Trophoblast cell (in vitro differentiated cells and primary cell): ENCODE results near the gene REEP6.
A peak's percentile ranks its signal among the peaks of the same experiment; 100 is the strongest.

ENCODE experiments used
- DNase-seq, 2 donors: peaks; one replicate each; pipeline ENCODE4 v3.0.0-alpha.2; 2016
- H2AFZ ChIP-seq: 2 replicates; pipeline ENCODE4 v1.6.1; 2013; ENCODE audit warnings: low read length, moderate library complexity, mild to moderate bottlenecking; ENCODE audit not compliant: insufficient read depth, poor library complexity
- H2AK5ac ChIP-seq: 2 replicates; pipeline ENCODE4 v1.6.1; 2013; ENCODE audit warnings: mild to moderate bottlenecking, low read length
- H2BK120ac ChIP-seq: 2 replicates; pipeline ENCODE4 v1.6.1; 2013; ENCODE audit warnings: low read length, mild to moderate bottlenecking, moderate library complexity; ENCODE audit not compliant: insufficient read depth, poor library complexity
- H2BK12ac ChIP-seq: 2 replicates; pipeline ENCODE4 v1.6.1; 2013; ENCODE audit warnings: mild to moderate bottlenecking, low read length, moderate library complexity
- H2BK5ac ChIP-seq: 2 replicates; pipeline ENCODE4 v1.6.1; 2013; ENCODE audit warnings: low read length, low read depth, moderate library complexity, mild to moderate bottlenecking; ENCODE audit not compliant: poor library complexity
- H3K14ac ChIP-seq: 2 replicates; pipeline ENCODE4 v1.6.1; 2013; ENCODE audit warnings: mild to moderate bottlenecking, low read length
- H3K18ac ChIP-seq: 2 replicates; pipeline ENCODE4 v1.6.1; 2013; ENCODE audit warnings: mild to moderate bottlenecking, low read length
- H3K23ac ChIP-seq: 2 replicates; pipeline ENCODE4 v1.6.1; 2013; ENCODE audit warnings: low read length
- H3K27ac ChIP-seq: 2 replicates; pipeline ENCODE4 v1.5.1; 2013; ENCODE audit warnings: low read depth, mild to moderate bottlenecking, inconsistent platforms, low read length, moderate library complexity
- H3K27me3 ChIP-seq: 2 replicates; pipeline ENCODE4 v1.6.1; 2013; ENCODE audit warnings: inconsistent platforms, mild to moderate bottlenecking, low read length, moderate library complexity; ENCODE audit not compliant: insufficient read depth
- H3K36me3 ChIP-seq, 2 experiments: 1 replicate in 1 of 2; 2 replicates in 1 of 2; pipeline ENCODE4 v1.6.1; 2013; ENCODE audit warnings: low read length in 2 of 2, mild to moderate bottlenecking in 2 of 2, moderate library complexity in 1 of 2; ENCODE audit not compliant: insufficient read depth in 2 of 2, control insufficient read depth in 1 of 2
- H3K4ac ChIP-seq: 2 replicates; pipeline ENCODE4 v1.6.1; 2013; ENCODE audit warnings: low read depth, mild to moderate bottlenecking, low read length, moderate library complexity
- H3K4me1 ChIP-seq, 2 experiments: 1 replicate in 1 of 2; 2 replicates in 1 of 2; pipeline ENCODE4 v1.6.1; 2013; ENCODE audit warnings: low read length in 2 of 2, mild to moderate bottlenecking in 2 of 2, moderate library complexity in 1 of 2; ENCODE audit not compliant: insufficient read depth in 2 of 2, control insufficient read depth in 1 of 2
- H3K4me2 ChIP-seq: 2 replicates; pipeline ENCODE4 v1.6.1; 2013; ENCODE audit warnings: inconsistent platforms, mild to moderate bottlenecking, low read length, moderate library complexity
- H3K4me3 ChIP-seq: 2 replicates; pipeline ENCODE4 v1.5.1; 2013; ENCODE audit warnings: mild to moderate bottlenecking, low read depth, low read length, inconsistent platforms
- H3K79me1 ChIP-seq: one replicate; pipeline ENCODE4 v1.6.1; 2013; ENCODE audit warnings: low read length
- H3K79me2 ChIP-seq: 2 replicates; pipeline ENCODE4 v1.6.1; 2013; ENCODE audit warnings: low read length, mild to moderate bottlenecking; ENCODE audit not compliant: control insufficient read depth, insufficient read depth, poor library complexity
- H3K9ac ChIP-seq: 2 replicates; pipeline ENCODE4 v1.6.1; 2013; ENCODE audit warnings: mild to moderate bottlenecking, low read length
- H3K9me3 ChIP-seq: 2 replicates; pipeline ENCODE4 v1.6.1; 2013; ENCODE audit warnings: low read depth, mild to moderate bottlenecking, control low read depth, inconsistent platforms, low read length; ENCODE audit not compliant: insufficient read depth
- H4K12ac ChIP-seq: 2 replicates; pipeline ENCODE4 v1.6.1; 2013; ENCODE audit warnings: low read depth, mild to moderate bottlenecking, low read length, moderate library complexity
- H4K8ac ChIP-seq: 2 replicates; pipeline ENCODE4 v1.6.1; 2013; ENCODE audit warnings: low read depth, mild to moderate bottlenecking, low read length, moderate library complexity
- H4K91ac ChIP-seq: one replicate; pipeline ENCODE4 v1.6.1; 2013; ENCODE audit warnings: low read depth, mild to moderate bottlenecking, low read length, moderate library complexity
- WGBS: extraction: QIAGEN DNeasy Blood & Tissue Kit; methylation state at CpG from one replicate; pipeline ENCODE4 v1.1.7; 2013; ENCODE audit warnings: missing lambda C conversion rate; ENCODE audit not compliant: insufficient read length, insufficient coverage; ENCODE audit errors: extremely low coverage; 5-methylcytosine and 5-hydroxymethylcytosine counted together

REEP6 gene

DNA sequence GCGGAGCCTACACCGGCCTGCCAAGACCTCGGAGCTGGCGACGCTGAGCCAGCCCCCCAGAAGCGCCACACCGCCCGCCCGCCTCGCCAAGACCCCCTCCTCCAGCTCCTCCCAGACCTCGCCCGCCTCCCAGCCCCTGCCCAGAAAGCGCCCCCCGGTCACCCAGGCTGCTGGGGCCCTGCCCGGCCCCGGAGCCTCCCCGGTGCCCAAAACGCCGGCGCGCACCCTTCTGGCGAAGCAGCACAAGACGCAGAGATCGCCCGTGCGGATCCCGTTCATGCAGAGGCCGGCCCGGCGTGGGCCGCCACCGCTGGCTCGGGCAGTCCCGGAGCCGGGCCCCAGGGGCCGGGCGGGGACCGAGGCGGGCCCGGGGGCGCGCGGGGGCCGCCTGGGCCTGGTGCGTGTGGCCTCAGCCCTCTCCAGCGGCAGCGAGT, 22.1 kb upstream of the REEP6 start:
- WGBS: no CpG with 5 or more reads among the region's 47 CpGs
- Histone ChIP-seq H4K12ac (no peak overlapping the region), H3K23ac (no peak overlapping the region), H2BK12ac (no peak overlapping the region), H3K4ac (no peak overlapping the region), H2AK5ac (no peak overlapping the region), H3K79me1 (no peaks in the 10 kb centered on the region), H3K9ac (no peak overlapping the region), H4K91ac (no peak overlapping the region), H2BK5ac (no peak overlapping the region), H4K8ac (no peak overlapping the region), H3K27me3 (peaks cover 74% of the 10 kb centered on the region), H3K4me3 (no peak overlapping the region), H3K79me2 (no peaks in the 10 kb centered on the region), H3K4me1 (peaks cover 5 to 19% of the 10 kb centered on the region in 2 experiments), H2AFZ (no peak overlapping the region), H3K9me3 (peaks cover 30% of the 10 kb centered on the region), H3K27ac (no peak overlapping the region), H2BK120ac (no peak overlapping the region), H3K14ac (no peak overlapping the region), H3K4me2 (peak overlapping the region; percentile 39), H3K18ac (no peak overlapping the region), H3K36me3 (no peaks in the 10 kb centered on the region)
- DNase-seq: peak in 1 of 2 donors; percentile 37

DNA sequence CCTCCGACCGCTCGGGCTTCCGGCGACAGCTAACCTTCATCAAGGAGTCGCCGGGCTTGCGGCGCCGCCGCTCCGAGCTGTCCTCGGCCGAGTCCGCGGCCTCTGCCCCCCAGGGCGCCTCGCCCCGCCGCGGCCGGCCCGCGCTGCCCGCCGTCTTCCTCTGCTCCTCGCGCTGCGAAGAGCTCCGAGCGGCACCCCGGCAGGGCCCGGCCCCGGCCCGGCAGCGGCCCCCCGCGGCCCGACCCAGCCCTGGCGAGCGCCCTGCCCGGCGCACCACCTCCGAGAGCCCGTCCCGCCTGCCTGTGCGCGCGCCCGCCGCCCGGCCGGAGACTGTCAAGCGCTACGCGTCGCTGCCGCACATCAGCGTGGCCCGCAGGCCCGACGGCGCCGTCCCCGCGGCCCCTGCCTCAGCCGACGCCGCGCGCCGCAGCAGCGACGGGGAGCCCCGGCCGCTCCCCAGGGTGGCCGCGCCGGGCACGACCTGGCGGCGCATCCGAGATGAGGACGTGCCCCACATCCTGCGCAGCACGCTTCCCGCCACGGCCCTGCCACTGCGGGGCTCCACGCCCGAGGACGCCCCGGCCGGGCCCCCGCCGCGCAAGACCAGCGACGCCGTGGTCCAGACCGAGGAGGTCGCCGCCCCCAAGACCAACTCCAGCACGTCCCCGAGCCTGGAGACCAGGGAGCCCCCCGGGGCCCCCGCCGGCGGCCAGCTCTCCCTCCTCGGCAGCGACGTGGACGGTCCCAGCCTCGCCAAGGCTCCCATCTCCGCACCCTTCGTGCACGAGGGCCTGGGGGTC, 21.5 kb upstream of the REEP6 start:
- no peak overlapping the region for H4K91ac ChIP-seq

DNA sequence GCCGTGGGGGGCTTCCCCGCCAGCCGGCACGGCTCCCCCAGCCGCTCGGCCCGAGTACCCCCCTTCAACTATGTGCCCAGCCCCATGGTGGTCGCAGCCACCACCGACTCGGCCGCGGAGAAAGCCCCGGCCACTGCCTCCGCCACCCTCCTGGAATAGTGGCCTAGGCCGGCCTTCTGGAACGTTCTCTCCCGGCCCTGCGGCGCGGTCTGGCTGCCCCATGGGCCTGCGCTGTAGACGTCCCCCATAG, 21.0 kb upstream of the REEP6 start:
- Histone ChIP-seq H4K8ac (no peak overlapping the region), H3K79me1 (no peaks in the 10 kb centered on the region), H3K23ac (no peak overlapping the region), H3K27ac (no peak overlapping the region), H3K18ac (no peak overlapping the region), H3K4me1 (peaks cover 5 to 19% of the 10 kb centered on the region in 2 experiments), H3K79me2 (no peaks in the 10 kb centered on the region), H3K14ac (no peak overlapping the region), H4K91ac (no peak overlapping the region), H2BK12ac (no peak overlapping the region), H2BK120ac (no peak overlapping the region), H2AFZ (no peak overlapping the region), H3K4ac (no peak overlapping the region), H3K4me3 (no peak overlapping the region), H3K9me3 (peaks cover 29% of the 10 kb centered on the region), H3K9ac (no peak overlapping the region), H3K27me3 (peaks cover 73% of the 10 kb centered on the region), H3K36me3 (peaks cover 3 to 8% of the 10 kb centered on the region in 2 experiments), H2BK5ac (no peak overlapping the region), H3K4me2 (peak overlapping the region; percentile 50), H4K12ac (no peak overlapping the region), H2AK5ac (no peak overlapping the region)
- DNase-seq: no peak
- no CpG with 5 or more reads among the region's 22 CpGs for WGBS

More for the DNA sequence above, 21.5 kb upstream of the REEP6 start:
- WGBS: no CpG with 5 or more reads among the region's 117 CpGs
- Histone ChIP-seq H3K9ac (no peak overlapping the region), H3K27ac (no peak overlapping the region), H2AK5ac (no peak overlapping the region), H3K9me3 (peaks cover 30% of the 10 kb centered on the region), H3K23ac (no peak overlapping the region), H3K27me3 (peaks cover 74% of the 10 kb centered on the region), H2BK120ac (no peak overlapping the region), H3K4me2 (peak overlapping the region; percentile 39), H3K79me1 (no peaks in the 10 kb centered on the region), H4K8ac (no peak overlapping the region), H3K4ac (no peak overlapping the region), H3K36me3 (peaks cover 0 to 3% of the 10 kb centered on the region in 2 experiments), H2AFZ (no peak overlapping the region), H3K4me1 (peaks cover 5 to 19% of the 10 kb centered on the region in 2 experiments), H3K79me2 (no peaks in the 10 kb centered on the region), H2BK5ac (no peak overlapping the region), H3K14ac (no peak overlapping the region), H3K4me3 (no peak overlapping the region), H3K18ac (no peak overlapping the region), H2BK12ac (no peak overlapping the region), H4K12ac (no peak overlapping the region)
- DNase-seq: no peak

DNA sequence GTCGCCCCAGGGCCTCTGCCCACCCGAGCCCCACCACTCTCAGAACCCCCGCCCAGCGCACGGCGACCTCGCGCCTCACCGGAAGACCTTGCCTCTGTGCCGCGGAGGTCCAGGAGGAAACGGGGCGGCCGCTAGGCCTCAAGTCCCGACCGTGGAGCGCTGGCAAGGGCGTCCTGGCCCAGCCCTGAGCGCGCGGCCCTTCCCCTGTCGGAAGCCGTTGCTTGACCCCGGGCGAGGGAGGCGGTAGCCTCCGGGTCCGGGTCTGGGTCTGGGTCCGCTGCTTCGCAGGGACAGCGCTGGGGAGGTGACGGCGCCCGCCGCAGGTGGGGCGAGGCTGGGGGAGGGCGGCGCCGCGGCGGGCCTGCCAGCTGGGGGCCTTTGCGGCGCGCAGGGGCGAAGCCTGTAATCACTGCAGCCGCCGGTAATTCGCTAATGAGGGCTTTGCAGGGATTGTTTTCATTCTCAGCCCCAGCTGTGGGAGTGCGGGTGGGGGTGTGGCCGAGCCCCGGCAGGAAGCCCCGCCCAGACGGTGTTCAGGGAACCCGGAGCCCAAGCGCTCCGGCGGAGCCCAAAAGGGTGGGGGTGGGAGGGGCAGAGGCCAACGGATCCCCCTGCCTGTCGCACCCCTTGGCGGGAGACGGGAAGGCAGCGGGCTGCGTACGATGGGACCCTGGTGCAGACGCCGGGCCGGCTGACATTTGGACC, 20.5 kb upstream of the REEP6 start:
- no peak overlapping the region for H3K23ac ChIP-seq
- peak overlapping the region; percentile 50 for H3K4me2 ChIP-seq
- H3K14ac ChIP-seq: no peak overlapping the region
- no peak overlapping the region for H4K8ac ChIP-seq
- H4K12ac ChIP-seq: no peak overlapping the region
- H3K36me3 ChIP-seq: peaks cover 6 to 11% of the 10 kb centered on the region in 2 experiments
- H3K4ac ChIP-seq: no peak overlapping the region
- no peak overlapping the region for H2AK5ac ChIP-seq
- H2BK12ac ChIP-seq: no peak overlapping the region
- H3K79me2 ChIP-seq: no peaks in the 10 kb centered on the region
- WGBS: no CpG with 5 or more reads among the region's 67 CpGs
- H2BK5ac ChIP-seq: no peak overlapping the region
- H3K27ac ChIP-seq: no peak overlapping the region
- no peak overlapping the region for H2BK120ac ChIP-seq
- H3K18ac ChIP-seq: no peak overlapping the region
- peak in 1 of 2 donors; percentile 56 for DNase-seq
- H3K79me1 ChIP-seq: no peaks in the 10 kb centered on the region
- H3K9ac ChIP-seq: no peak overlapping the region
- H3K4me3 ChIP-seq: no peak overlapping the region
- H3K27me3 ChIP-seq: peaks cover 68% of the 10 kb centered on the region
- peaks cover 25% of the 10 kb centered on the region for H3K9me3 ChIP-seq
- peaks cover 5 to 19% of the 10 kb centered on the region in 2 experiments for H3K4me1 ChIP-seq
- no peak overlapping the region for H4K91ac ChIP-seq
- H2AFZ ChIP-seq: no peak overlapping the region
